PFSK-1 (cell line): Measurements from ENCODE around the gene VWCE.

Source experiments
- FOXP2 ChIP-seq: optimal IDR thresholded peaks from 2 replicates; pipeline ENCODE3; 2011; ENCODE audit warnings: borderline replicate concordance, control low read depth, inconsistent platforms; ENCODE audit not compliant: insufficient read depth; ENCODE audit errors: extremely low read length, extremely low read depth
- POLR2AphosphoS5 ChIP-seq: IDR thresholded peaks from 2 replicates; pipeline ENCODE4 v1.6.1; 2012; ENCODE audit warnings: low read depth, mild to moderate bottlenecking, control low read depth, low read length, moderate library complexity
- SIN3A ChIP-seq: IDR thresholded peaks from 2 replicates; pipeline ENCODE4 v1.6.1; 2012; ENCODE audit warnings: mild to moderate bottlenecking, low read length, moderate library complexity, borderline replicate concordance; ENCODE audit not compliant: insufficient read depth
- TAF1 ChIP-seq: IDR thresholded peaks from 2 replicates; pipeline ENCODE4 v1.6.1; 2012; ENCODE audit warnings: low read length, control low read depth, borderline replicate concordance; ENCODE audit not compliant: insufficient read depth
- TF ChIP-seq, protein P1 (sequence below), 2 experiments: IDR thresholded peaks; 2 replicates each; pipeline versions ENCODE4 v1.6.1 to v1.8.0; 2011 to 2012; ENCODE audit warnings: low read depth in 2 of 2, low read length in 2 of 2, control low read depth in 1 of 2, inconsistent platforms in 1 of 2, mild to moderate bottlenecking in 1 of 2, moderate library complexity in 1 of 2; ENCODE audit not compliant: insufficient read depth in 1 of 2

DNA sequence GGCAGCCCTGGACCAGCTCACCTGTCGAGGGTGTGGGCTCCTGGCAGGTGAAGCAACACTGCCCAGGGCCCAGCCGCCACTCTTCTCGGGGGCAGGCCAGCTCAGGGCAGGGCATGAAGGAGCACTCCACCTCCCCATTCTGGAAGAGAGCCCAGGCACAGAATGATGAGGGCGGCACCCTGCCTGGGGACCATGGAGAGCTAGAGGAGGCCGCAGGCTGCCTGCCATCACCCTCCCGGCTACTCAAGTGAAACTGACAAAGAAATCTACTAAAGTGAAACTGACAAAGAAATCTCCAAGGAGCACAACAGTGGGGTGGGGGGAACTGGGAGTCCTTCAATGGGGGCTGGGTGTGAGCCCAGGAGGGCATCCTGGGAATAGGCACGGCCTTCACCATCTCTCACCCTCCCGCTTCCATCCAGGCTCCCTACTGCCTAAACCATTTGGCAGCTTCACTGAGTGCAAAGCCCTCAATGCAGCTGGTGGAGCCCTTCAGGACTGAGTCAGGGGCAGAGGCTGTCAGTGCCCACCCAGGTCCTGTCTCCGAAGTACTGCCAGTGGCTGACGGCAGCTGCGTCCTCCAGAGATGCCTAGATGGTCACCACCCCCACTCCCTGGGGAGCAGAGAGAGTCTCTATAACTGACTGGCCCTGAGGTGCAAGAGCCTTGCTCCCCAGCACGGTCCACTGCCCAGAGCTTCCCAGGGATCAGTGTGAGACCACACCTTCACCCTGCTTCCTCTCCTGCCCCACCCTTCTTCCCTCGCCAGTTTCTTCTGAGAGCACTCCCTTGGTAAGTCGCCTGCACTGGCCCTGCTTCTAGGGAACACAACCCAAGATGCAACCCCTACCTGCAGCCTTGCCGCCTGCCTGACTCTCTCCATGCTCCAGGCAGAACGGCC, 21.7 kb downstream of the VWCE start:
- TF ChIP-seq TAF1 (no peak), POLR2AphosphoS5 (no peak), FOXP2 (no peak), SIN3A (no peak)
- TF ChIP-seq, protein P1, sequence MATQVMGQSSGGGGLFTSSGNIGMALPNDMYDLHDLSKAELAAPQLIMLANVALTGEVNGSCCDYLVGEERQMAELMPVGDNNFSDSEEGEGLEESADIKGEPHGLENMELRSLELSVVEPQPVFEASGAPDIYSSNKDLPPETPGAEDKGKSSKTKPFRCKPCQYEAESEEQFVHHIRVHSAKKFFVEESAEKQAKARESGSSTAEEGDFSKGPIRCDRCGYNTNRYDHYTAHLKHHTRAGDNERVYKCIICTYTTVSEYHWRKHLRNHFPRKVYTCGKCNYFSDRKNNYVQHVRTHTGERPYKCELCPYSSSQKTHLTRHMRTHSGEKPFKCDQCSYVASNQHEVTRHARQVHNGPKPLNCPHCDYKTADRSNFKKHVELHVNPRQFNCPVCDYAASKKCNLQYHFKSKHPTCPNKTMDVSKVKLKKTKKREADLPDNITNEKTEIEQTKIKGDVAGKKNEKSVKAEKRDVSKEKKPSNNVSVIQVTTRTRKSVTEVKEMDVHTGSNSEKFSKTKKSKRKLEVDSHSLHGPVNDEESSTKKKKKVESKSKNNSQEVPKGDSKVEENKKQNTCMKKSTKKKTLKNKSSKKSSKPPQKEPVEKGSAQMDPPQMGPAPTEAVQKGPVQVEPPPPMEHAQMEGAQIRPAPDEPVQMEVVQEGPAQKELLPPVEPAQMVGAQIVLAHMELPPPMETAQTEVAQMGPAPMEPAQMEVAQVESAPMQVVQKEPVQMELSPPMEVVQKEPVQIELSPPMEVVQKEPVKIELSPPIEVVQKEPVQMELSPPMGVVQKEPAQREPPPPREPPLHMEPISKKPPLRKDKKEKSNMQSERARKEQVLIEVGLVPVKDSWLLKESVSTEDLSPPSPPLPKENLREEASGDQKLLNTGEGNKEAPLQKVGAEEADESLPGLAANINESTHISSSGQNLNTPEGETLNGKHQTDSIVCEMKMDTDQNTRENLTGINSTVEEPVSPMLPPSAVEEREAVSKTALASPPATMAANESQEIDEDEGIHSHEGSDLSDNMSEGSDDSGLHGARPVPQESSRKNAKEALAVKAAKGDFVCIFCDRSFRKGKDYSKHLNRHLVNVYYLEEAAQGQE (IDR thresholded peaks at IDR 0.05; ENCODE audit: insufficient read depth in 1 of 2, low read depth in 2 of 2, low read length in 2 of 2): no peak
